ENCODE measurements around the gene TBC1D1.

DNA sequence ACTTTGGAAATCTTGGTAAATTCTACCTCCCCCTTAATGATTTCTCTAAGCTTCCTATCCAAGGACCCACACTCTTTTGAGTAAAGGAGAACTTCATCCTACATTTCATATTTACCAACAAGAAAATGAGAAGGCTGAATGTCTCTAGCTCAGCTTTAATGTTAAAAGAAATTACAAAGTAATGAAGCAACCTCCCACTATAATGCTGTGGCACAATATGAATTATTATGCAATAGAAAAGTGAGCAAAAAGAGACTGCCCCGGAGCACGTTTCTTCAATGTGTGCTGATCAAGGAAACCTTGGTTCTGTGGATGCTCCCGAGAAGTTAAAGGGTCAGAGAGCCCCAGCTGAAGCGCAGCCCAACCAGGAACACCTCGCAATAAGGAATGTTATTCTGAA, 9.1 kb upstream of the TBC1D1 start:
- TF ChIP-seq, protein P1, sequence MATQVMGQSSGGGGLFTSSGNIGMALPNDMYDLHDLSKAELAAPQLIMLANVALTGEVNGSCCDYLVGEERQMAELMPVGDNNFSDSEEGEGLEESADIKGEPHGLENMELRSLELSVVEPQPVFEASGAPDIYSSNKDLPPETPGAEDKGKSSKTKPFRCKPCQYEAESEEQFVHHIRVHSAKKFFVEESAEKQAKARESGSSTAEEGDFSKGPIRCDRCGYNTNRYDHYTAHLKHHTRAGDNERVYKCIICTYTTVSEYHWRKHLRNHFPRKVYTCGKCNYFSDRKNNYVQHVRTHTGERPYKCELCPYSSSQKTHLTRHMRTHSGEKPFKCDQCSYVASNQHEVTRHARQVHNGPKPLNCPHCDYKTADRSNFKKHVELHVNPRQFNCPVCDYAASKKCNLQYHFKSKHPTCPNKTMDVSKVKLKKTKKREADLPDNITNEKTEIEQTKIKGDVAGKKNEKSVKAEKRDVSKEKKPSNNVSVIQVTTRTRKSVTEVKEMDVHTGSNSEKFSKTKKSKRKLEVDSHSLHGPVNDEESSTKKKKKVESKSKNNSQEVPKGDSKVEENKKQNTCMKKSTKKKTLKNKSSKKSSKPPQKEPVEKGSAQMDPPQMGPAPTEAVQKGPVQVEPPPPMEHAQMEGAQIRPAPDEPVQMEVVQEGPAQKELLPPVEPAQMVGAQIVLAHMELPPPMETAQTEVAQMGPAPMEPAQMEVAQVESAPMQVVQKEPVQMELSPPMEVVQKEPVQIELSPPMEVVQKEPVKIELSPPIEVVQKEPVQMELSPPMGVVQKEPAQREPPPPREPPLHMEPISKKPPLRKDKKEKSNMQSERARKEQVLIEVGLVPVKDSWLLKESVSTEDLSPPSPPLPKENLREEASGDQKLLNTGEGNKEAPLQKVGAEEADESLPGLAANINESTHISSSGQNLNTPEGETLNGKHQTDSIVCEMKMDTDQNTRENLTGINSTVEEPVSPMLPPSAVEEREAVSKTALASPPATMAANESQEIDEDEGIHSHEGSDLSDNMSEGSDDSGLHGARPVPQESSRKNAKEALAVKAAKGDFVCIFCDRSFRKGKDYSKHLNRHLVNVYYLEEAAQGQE (IDR thresholded peaks at IDR 0.05; ENCODE audit: insufficient read depth in 1 of 2, low read depth in 2 of 2, low read length in 2 of 2): no peak
- no peak for TF ChIP-seq POLR2AphosphoS5 (IDR thresholded peaks at IDR 0.05; ENCODE audit: low read depth, low read length)
- TF ChIP-seq SIN3A (IDR thresholded peaks at IDR 0.05; ENCODE audit: borderline replicate concordance, insufficient read depth, low read length): no peak
- TF ChIP-seq TAF1 (IDR thresholded peaks at IDR 0.05; ENCODE audit: borderline replicate concordance, insufficient read depth, low read length): no peak
- no peak for TF ChIP-seq FOXP2 (optimal IDR thresholded peaks at IDR 0.05; ENCODE audit: borderline replicate concordance, extremely low read depth, extremely low read length, insufficient read depth)
